ENCODE data around the gene CES3. TPM values are rescaled to one million over a fixed set of nuclear protein-coding genes. Genes with fewer than 3 reads are reported as not detected.

The CES3 gene
- total RNA-seq, 3 donors from 2014 or later = 86.5 to 264 (median 199) TPM

DNA sequence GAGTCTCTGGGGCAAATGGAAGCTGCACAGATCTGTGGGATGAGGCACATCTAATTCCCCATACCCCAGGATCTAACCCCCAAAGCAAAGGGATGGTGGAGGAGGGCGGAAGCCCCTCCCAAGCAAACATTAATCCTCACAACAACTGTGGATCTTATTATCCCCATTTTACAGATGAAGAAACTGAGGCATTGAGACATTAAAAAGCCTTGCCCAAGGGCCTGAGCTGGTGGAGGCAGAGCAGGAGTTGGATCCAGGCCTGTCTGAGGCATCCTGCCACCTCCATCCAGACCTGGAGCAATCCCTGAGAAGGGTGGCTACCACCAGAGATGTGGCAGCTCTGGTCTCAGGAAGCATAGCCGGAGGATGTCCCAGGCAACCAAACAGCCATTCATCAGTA is 50.2 kb downstream of the CES3 start:
- Histone ChIP-seq H3K4me1 (ENCODE audit: low read depth) (peaks cover 10% of the 10 kb centered on the region), H3K4me3 (no peak overlapping the region), H3K9me3 (no peaks in the 10 kb centered on the region), H3K36me3 (ENCODE audit: low read depth) (no peaks in the 10 kb centered on the region)
- DNase-seq (no peak), ATAC-seq (no peak)
- TF ChIP-seq, protein P1, sequence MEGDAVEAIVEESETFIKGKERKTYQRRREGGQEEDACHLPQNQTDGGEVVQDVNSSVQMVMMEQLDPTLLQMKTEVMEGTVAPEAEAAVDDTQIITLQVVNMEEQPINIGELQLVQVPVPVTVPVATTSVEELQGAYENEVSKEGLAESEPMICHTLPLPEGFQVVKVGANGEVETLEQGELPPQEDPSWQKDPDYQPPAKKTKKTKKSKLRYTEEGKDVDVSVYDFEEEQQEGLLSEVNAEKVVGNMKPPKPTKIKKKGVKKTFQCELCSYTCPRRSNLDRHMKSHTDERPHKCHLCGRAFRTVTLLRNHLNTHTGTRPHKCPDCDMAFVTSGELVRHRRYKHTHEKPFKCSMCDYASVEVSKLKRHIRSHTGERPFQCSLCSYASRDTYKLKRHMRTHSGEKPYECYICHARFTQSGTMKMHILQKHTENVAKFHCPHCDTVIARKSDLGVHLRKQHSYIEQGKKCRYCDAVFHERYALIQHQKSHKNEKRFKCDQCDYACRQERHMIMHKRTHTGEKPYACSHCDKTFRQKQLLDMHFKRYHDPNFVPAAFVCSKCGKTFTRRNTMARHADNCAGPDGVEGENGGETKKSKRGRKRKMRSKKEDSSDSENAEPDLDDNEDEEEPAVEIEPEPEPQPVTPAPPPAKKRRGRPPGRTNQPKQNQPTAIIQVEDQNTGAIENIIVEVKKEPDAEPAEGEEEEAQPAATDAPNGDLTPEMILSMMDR (IDR thresholded peaks at IDR 0.05) = no peak
- intact Hi-C loops (cut with DNase I, micrococcal nuclease) = no loop called here

DNA sequence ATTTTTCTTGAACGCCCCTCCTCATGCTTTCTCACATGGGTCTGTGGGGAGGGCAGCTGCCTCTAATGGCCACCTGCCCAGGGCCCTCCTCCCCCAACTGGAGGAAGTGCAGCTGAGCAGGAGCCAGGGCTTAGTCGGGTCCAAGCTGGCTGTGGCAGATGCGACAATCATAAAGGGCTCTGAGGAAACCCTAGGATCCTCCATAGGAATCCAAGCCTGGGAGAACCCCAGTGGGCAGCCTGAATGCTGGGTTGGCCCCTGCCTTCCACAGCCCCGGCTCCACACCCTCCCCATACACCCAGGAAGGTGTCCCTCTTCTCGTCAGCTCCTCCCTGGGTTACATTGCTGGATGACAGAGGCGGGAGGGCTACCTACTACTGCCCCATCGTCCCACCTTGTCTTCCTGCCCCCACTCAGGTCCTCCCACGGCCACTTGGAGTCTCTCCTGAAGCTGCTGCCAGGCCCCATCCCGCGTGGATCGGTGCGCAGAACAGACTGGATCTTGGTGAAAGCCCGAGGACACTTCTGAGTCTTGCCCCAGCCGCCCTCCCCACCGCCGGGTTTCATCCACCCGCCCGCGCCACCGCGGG is 52.3 kb downstream of the CES3 start:
- Histone ChIP-seq H3K4me3 (no peak overlapping the region), H3K9me3 (no peaks in the 10 kb centered on the region), H3K36me3 (ENCODE audit: low read depth) (no peaks in the 10 kb centered on the region), H3K4me1 (ENCODE audit: low read depth) (peaks cover 10% of the 10 kb centered on the region)
- peak in 1 of 3 donors; percentile 25 for DNase-seq
- TF ChIP-seq, protein P1 (IDR thresholded peaks at IDR 0.05) = no peak
- intact Hi-C loops (cut with DNase I, micrococcal nuclease) = no loop called here
- no peak for ATAC-seq

DNA sequence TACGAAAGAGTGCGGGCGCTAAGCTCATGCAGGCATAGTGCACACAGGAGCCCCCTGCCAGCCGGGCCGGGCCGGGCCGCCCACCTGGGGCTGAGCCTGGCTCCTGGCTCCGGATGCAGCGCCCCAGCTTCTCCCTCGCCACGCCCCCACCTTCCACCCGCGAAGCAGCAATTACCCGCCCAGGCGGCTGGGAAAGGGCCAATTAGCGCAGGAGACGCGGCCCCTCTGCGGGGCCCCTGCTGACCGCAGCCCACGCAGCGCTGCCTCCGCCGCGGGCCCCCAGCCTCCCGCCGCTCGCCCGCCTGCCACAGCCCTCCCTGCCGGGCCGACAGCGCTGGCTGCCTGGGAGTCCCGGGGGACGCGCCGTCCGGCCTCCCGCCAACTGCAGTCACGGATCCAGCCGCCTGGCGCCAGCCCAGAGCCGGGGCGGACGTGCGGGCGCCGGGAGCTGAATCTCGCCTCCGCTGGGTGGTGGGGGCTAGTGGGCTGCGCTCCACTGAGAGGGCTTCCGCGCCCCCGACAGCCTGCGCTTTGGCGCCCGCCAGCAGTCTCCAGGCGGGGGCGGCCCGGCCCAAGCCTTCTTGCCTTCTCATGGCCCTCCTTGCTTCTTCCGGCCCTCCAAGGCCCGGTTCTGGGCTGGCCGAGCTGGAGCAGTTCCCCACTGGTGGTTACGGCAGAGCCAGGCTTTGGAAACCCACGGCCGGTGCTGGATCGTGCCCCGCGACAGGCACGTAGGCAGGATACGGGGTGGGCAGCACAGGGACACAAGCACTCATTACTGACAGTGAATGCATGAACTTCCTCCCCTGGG is 53.0 kb downstream of the CES3 start:
- ATAC-seq = peak; percentile 64
- no peaks in the 10 kb centered on the region for H3K36me3 ChIP-seq (ENCODE audit: low read depth)
- H3K4me1 ChIP-seq (ENCODE audit: low read depth) = peaks cover 10% of the 10 kb centered on the region
- no peaks in the 10 kb centered on the region for H3K9me3 ChIP-seq
- TF ChIP-seq, protein P1 (IDR thresholded peaks at IDR 0.05) = no peak
- peak; percentile 55 to 76 (median 68) for DNase-seq
- H3K4me3 ChIP-seq = no peak overlapping the region
- intact Hi-C loops (cut with DNase I, micrococcal nuclease) = no loop called here

DNA sequence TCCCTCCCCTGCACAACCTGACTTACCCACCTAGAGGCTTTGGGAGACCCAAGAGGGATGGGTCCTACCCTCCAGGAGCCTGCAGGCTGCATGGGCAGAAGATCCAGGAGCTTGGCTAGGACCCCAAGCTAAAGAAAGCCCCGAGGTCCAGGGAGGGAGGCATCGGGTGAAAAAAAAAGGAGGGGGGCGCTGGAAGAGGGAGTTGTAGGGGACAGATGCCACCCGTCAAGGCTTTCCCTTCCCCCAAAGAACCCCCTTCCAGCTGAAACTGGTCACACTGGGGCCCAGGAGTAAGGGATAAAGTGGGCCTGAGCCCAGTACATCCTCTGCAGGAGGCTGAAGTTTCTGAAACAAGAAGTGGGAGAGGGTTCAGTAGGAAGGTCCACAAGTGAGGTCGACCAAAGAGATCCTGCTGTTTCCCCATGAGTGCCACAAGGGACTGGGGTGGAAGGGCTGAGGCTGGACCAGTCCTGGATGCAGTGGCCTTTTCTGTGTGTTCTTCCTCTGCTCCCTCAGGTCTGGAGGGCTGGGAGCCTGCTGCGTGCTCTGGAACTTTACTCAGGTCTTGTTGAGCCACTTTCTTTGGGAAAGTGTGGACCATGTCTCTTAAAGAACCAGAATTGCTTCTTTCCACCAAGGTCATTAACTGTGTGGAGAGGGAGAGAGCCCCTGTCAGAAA is 53.7 kb downstream of the CES3 start:
- DNase-seq = peak in 1 of 3 donors; percentile 8
- H3K4me1 ChIP-seq (ENCODE audit: low read depth) = peaks cover 10% of the 10 kb centered on the region
- intact Hi-C loops (cut with DNase I, micrococcal nuclease) = no loop called here
- H3K4me3 ChIP-seq = no peak overlapping the region
- TF ChIP-seq, protein P1 (IDR thresholded peaks at IDR 0.05) = no peak
- H3K36me3 ChIP-seq (ENCODE audit: low read depth) = no peaks in the 10 kb centered on the region
- H3K9me3 ChIP-seq = no peaks in the 10 kb centered on the region
- ATAC-seq = no peak

DNA sequence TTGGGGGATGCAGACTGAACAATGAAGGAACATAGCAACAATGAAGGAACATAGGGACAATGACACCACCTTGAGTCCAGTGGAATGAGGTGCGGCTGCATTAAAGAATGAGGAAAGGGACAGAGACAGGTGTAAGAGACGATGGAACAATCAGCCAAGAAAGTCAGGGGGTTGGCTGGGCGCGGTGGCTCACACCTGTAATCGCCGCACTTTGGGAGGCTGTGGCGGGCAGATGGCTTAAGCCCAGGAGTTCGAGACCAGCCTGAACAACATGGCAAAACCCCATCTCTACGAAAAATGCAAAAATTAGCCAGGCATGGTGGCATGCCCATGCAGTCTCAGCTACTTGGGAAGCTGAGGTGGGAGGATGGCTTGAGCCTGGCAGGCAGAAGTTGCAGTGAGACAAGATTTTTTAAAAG is 54.3 kb downstream of the CES3 start:
- H3K4me1 ChIP-seq (ENCODE audit: low read depth) = peaks cover 10% of the 10 kb centered on the region
- peak in 1 of 3 donors; percentile 17 for DNase-seq
- TF ChIP-seq, protein P1 (IDR thresholded peaks at IDR 0.05) = no peak
- H3K36me3 ChIP-seq (ENCODE audit: low read depth) = no peaks in the 10 kb centered on the region
- intact Hi-C loops (cut with DNase I, micrococcal nuclease) = no loop called here
- H3K4me3 ChIP-seq = no peak overlapping the region
- peak; percentile 24 for ATAC-seq
- no peaks in the 10 kb centered on the region for H3K9me3 ChIP-seq
